ENCODE data around the gene EHMT1.

The EHMT1 gene

GRCh38 chr9:137865581-137866145, 246.9 kb downstream of the EHMT1 start:
- H4K5ac ChIP-seq (ENCODE audit: low read length), result no peak overlapping the region
- H3K79me1 ChIP-seq (ENCODE audit: low read length), result no peaks in the 10 kb centered on the region
- H4K8ac ChIP-seq (ENCODE audit: low read depth, low read length), result no peak overlapping the region
- H2BK5ac ChIP-seq (ENCODE audit: low read length), result no peak overlapping the region
- H3K4ac ChIP-seq (ENCODE audit: low read depth, low read length), result no peak overlapping the region
- H3K79me2 ChIP-seq (ENCODE audit: control insufficient read depth, insufficient read depth, low read length), result no peaks in the 10 kb centered on the region
- DNase-seq, result peak; percentile 56
- no CpG with 5 or more reads among the region's 18 CpGs for WGBS (ENCODE audit: extremely low coverage, insufficient coverage, low lambda C conversion rate)
- H2AK5ac ChIP-seq (ENCODE audit: low read length), result no peak overlapping the region
- no peak overlapping the region for H2BK15ac ChIP-seq (replicated peaks; ENCODE audit: low read depth)
- no peak overlapping the region for H3K18ac ChIP-seq (ENCODE audit: low read length)
- no peak overlapping the region for H3K4me3 ChIP-seq (ENCODE audit: low read length)
- H3K27ac ChIP-seq (ENCODE audit: low read depth, low read length), result no peak overlapping the region
- H3K4me2 ChIP-seq (ENCODE audit: low read length), result no peak overlapping the region
- no peaks in the 10 kb centered on the region for H3K27me3 ChIP-seq (ENCODE audit: insufficient read depth, low read length, poor library complexity)
- no peaks in the 10 kb centered on the region for H3K4me1 ChIP-seq (ENCODE audit: control insufficient read depth, low read depth, low read length)
- H3K9ac ChIP-seq (ENCODE audit: low read length), result no peak overlapping the region
- H2BK120ac ChIP-seq (ENCODE audit: low read depth, low read length), result no peak overlapping the region
- no peak overlapping the region for H3K56ac ChIP-seq (ENCODE audit: low read length)
- H3K36me3 ChIP-seq (ENCODE audit: control insufficient read depth, insufficient read depth, low read length), result no peaks in the 10 kb centered on the region
- no peak overlapping the region for H3K23ac ChIP-seq (ENCODE audit: low read length)

GRCh38 chr9:137866226-137867141, 247.7 kb downstream of the EHMT1 start:
- Histone ChIP-seq H2BK5ac (ENCODE audit: low read length) (no peak overlapping the region), H3K18ac (ENCODE audit: low read length) (no peak overlapping the region), H3K4me1 (ENCODE audit: control insufficient read depth, low read depth, low read length) (no peaks in the 10 kb centered on the region), H3K9ac (ENCODE audit: low read length) (no peak overlapping the region), H2AK5ac (ENCODE audit: low read length) (no peak overlapping the region), H3K4me2 (ENCODE audit: low read length) (no peak overlapping the region), H2BK120ac (ENCODE audit: low read depth, low read length) (no peak overlapping the region), H3K27ac (ENCODE audit: low read depth, low read length) (no peak overlapping the region), H3K23ac (ENCODE audit: low read length) (no peak overlapping the region), H3K4ac (ENCODE audit: low read depth, low read length) (no peak overlapping the region), H3K27me3 (ENCODE audit: insufficient read depth, low read length, poor library complexity) (no peaks in the 10 kb centered on the region), H4K5ac (ENCODE audit: low read length) (no peak overlapping the region), H3K79me2 (ENCODE audit: control insufficient read depth, insufficient read depth, low read length) (no peaks in the 10 kb centered on the region), H3K36me3 (ENCODE audit: control insufficient read depth, insufficient read depth, low read length) (no peaks in the 10 kb centered on the region), H3K56ac (ENCODE audit: low read length) (no peak overlapping the region), H4K8ac (ENCODE audit: low read depth, low read length) (no peak overlapping the region), H3K4me3 (ENCODE audit: low read length) (no peak overlapping the region), H2BK15ac (replicated peaks; ENCODE audit: low read depth) (no peak overlapping the region), H3K79me1 (ENCODE audit: low read length) (no peaks in the 10 kb centered on the region)
- WGBS (ENCODE audit: extremely low coverage, insufficient coverage, low lambda C conversion rate), result no CpG with 5 or more reads among the region's 21 CpGs
- DNase-seq, result peak; percentile 61

GRCh38 chr9:137870432-137870831, 251.6 kb downstream of the EHMT1 start:
- Histone ChIP-seq H2BK5ac (ENCODE audit: low read length) (no peak overlapping the region), H3K79me2 (ENCODE audit: control insufficient read depth, insufficient read depth, low read length) (no peaks in the 10 kb centered on the region), H2BK15ac (replicated peaks; ENCODE audit: low read depth) (no peak overlapping the region), H2AK5ac (ENCODE audit: low read length) (no peak overlapping the region), H2BK120ac (ENCODE audit: low read depth, low read length) (no peak overlapping the region), H3K4ac (ENCODE audit: low read depth, low read length) (no peak overlapping the region), H3K36me3 (ENCODE audit: control insufficient read depth, insufficient read depth, low read length) (no peaks in the 10 kb centered on the region), H3K4me3 (ENCODE audit: low read length) (no peak overlapping the region), H3K27ac (ENCODE audit: low read depth, low read length) (no peak overlapping the region), H3K9ac (ENCODE audit: low read length) (no peak overlapping the region), H3K18ac (ENCODE audit: low read length) (no peak overlapping the region), H3K23ac (ENCODE audit: low read length) (no peak overlapping the region), H3K4me1 (ENCODE audit: control insufficient read depth, low read depth, low read length) (no peaks in the 10 kb centered on the region), H4K5ac (ENCODE audit: low read length) (no peak overlapping the region), H3K79me1 (ENCODE audit: low read length) (no peaks in the 10 kb centered on the region), H3K27me3 (ENCODE audit: insufficient read depth, low read length, poor library complexity) (no peaks in the 10 kb centered on the region), H3K4me2 (ENCODE audit: low read length) (no peak overlapping the region), H3K56ac (ENCODE audit: low read length) (no peak overlapping the region), H4K8ac (ENCODE audit: low read depth, low read length) (no peak overlapping the region)
- WGBS (ENCODE audit: extremely low coverage, insufficient coverage, low lambda C conversion rate), result no CpG with 5 or more reads among the region's 3 CpGs
- no peak for DNase-seq

GRCh38 chr9:137872296-137872695, 253.5 kb downstream of the EHMT1 start:
- no peak overlapping the region for H3K18ac ChIP-seq (ENCODE audit: low read length)
- H3K27me3 ChIP-seq (ENCODE audit: insufficient read depth, low read length, poor library complexity), result no peaks in the 10 kb centered on the region
- H2BK120ac ChIP-seq (ENCODE audit: low read depth, low read length), result no peak overlapping the region
- no peak overlapping the region for H2AK5ac ChIP-seq (ENCODE audit: low read length)
- H3K4me1 ChIP-seq (ENCODE audit: control insufficient read depth, low read depth, low read length), result no peaks in the 10 kb centered on the region
- H3K23ac ChIP-seq (ENCODE audit: low read length), result no peak overlapping the region
- H4K8ac ChIP-seq (ENCODE audit: low read depth, low read length), result no peak overlapping the region
- H3K56ac ChIP-seq (ENCODE audit: low read length), result no peak overlapping the region
- no peak overlapping the region for H2BK5ac ChIP-seq (ENCODE audit: low read length)
- H3K4me3 ChIP-seq (ENCODE audit: low read length), result no peak overlapping the region
- WGBS (ENCODE audit: extremely low coverage, insufficient coverage, low lambda C conversion rate), result no CpG with 5 or more reads among the region's 10 CpGs
- H3K9ac ChIP-seq (ENCODE audit: low read length), result no peak overlapping the region
- no peak overlapping the region for H2BK15ac ChIP-seq (replicated peaks; ENCODE audit: low read depth)
- DNase-seq, result no peak
- no peak overlapping the region for H3K4ac ChIP-seq (ENCODE audit: low read depth, low read length)
- H3K79me2 ChIP-seq (ENCODE audit: control insufficient read depth, insufficient read depth, low read length), result no peaks in the 10 kb centered on the region
- no peak overlapping the region for H4K5ac ChIP-seq (ENCODE audit: low read length)
- no peaks in the 10 kb centered on the region for H3K79me1 ChIP-seq (ENCODE audit: low read length)
- no peak overlapping the region for H3K4me2 ChIP-seq (ENCODE audit: low read length)
- no peak overlapping the region for H3K27ac ChIP-seq (ENCODE audit: low read depth, low read length)
- no peaks in the 10 kb centered on the region for H3K36me3 ChIP-seq (ENCODE audit: control insufficient read depth, insufficient read depth, low read length)

GRCh38 chr9:137873408-137873807, 254.6 kb downstream of the EHMT1 start:
- Histone ChIP-seq H4K5ac (ENCODE audit: low read length) (no peak overlapping the region), H3K4me1 (ENCODE audit: control insufficient read depth, low read depth, low read length) (no peaks in the 10 kb centered on the region), H3K4me3 (ENCODE audit: low read length) (no peak overlapping the region), H2BK5ac (ENCODE audit: low read length) (no peak overlapping the region), H3K4ac (ENCODE audit: low read depth, low read length) (no peak overlapping the region), H3K23ac (ENCODE audit: low read length) (no peak overlapping the region), H3K18ac (ENCODE audit: low read length) (no peak overlapping the region), H3K56ac (ENCODE audit: low read length) (no peak overlapping the region), H3K9ac (ENCODE audit: low read length) (no peak overlapping the region), H2BK120ac (ENCODE audit: low read depth, low read length) (no peak overlapping the region), H4K8ac (ENCODE audit: low read depth, low read length) (no peak overlapping the region), H3K79me2 (ENCODE audit: control insufficient read depth, insufficient read depth, low read length) (no peaks in the 10 kb centered on the region), H3K27ac (ENCODE audit: low read depth, low read length) (no peak overlapping the region), H2BK15ac (replicated peaks; ENCODE audit: low read depth) (no peak overlapping the region), H3K79me1 (ENCODE audit: low read length) (no peaks in the 10 kb centered on the region), H3K27me3 (ENCODE audit: insufficient read depth, low read length, poor library complexity) (no peaks in the 10 kb centered on the region), H2AK5ac (ENCODE audit: low read length) (no peak overlapping the region), H3K36me3 (ENCODE audit: control insufficient read depth, insufficient read depth, low read length) (no peaks in the 10 kb centered on the region), H3K4me2 (ENCODE audit: low read length) (no peak overlapping the region)
- DNase-seq, result no peak
- WGBS (ENCODE audit: extremely low coverage, insufficient coverage, low lambda C conversion rate), result no CpG with 5 or more reads among the region's 8 CpGs

All from mesendoderm (in vitro differentiated cells).